Smooth muscle cell (in vitro differentiated cells): Measurements from ENCODE around the gene TEF. TPM values are rescaled to one million over a fixed set of nuclear protein-coding genes. Genes with fewer than 3 reads are reported as not detected.

Source experiments
- DNase-seq: peaks from one replicate; lab custom pipeline; 2025; ENCODE audit not compliant: unreplicated experiment; lab: John Stamatoyannopoulos, UW
- H2AFZ ChIP-seq: fragments of 200-600 bp; sonication (generic); 2 replicates; pipeline ENCODE4 v1.6.0; 2016; ENCODE audit warnings: antibody characterized with exemption, low read depth, mild to moderate bottlenecking
- H3F3A ChIP-seq: fragments of 200-600 bp; sonication (generic); 2 replicates; pipeline ENCODE4 v1.6.0; 2017; ENCODE audit warnings: antibody characterized with exemption, low read depth
- H3K27ac ChIP-seq: fragments of 200-600 bp; sonication (generic); 2 replicates; pipeline ENCODE4 v1.5.1; 2016; ENCODE audit warnings: low read depth, mild to moderate bottlenecking
- H3K27me3 ChIP-seq: fragments of 200-600 bp; sonication (generic); 2 replicates; pipeline ENCODE4 v1.6.1; 2016; ENCODE audit warnings: low read depth, mild to moderate bottlenecking
- H3K36me3 ChIP-seq: fragments of 200-600 bp; sonication (generic); 2 replicates; pipeline ENCODE4 v1.5.1; 2016; ENCODE audit warnings: low read depth
- H3K4me1 ChIP-seq: fragments of 200-600 bp; sonication (generic); 2 replicates; pipeline ENCODE4 v1.5.1; 2016; ENCODE audit warnings: low read depth
- H3K4me2 ChIP-seq: fragments of 200-600 bp; sonication (generic); 2 replicates; pipeline ENCODE4 v1.6.0; 2016; ENCODE audit warnings: mild to moderate bottlenecking
- H3K4me3 ChIP-seq: fragments of 200-600 bp; sonication (generic); 2 replicates; pipeline ENCODE4 v1.5.1; 2016; ENCODE audit warnings: mild to moderate bottlenecking
- H3K79me2 ChIP-seq: fragments of 200-600 bp; sonication (generic); 2 replicates; pipeline ENCODE4 v1.6.0; 2016; ENCODE audit warnings: low read depth, mild to moderate bottlenecking
- H3K9ac ChIP-seq: fragments of 200-600 bp; sonication (generic); 2 replicates; pipeline ENCODE4 v1.6.0; 2016; ENCODE audit warnings: low read depth
- H3K9me3 ChIP-seq: fragments of 200-600 bp; sonication (generic); replicated peaks from 2 replicates; pipeline ENCODE4 v1.5.1; 2016; ENCODE audit warnings: low read depth
- H4K20me1 ChIP-seq: fragments of 200-600 bp; sonication (generic); 2 replicates; pipeline ENCODE4 v1.6.0; 2016; ENCODE audit warnings: low read depth
- CTCF ChIP-seq: fragments of 200-600 bp; sonication (generic); IDR thresholded peaks from 2 replicates; pipeline ENCODE4 v1.5.1; 2017; ENCODE audit warnings: borderline replicate concordance, mild to moderate bottlenecking, antibody characterized with exemption; ENCODE audit not compliant: insufficient read depth, poor library complexity, severe bottlenecking
- WGBS: methylation state at CpG from one replicate; pipeline ENCODE4 v1.1.7; 2016; ENCODE audit warnings: low lambda C conversion rate; 5-methylcytosine and 5-hydroxymethylcytosine counted together
- polyA plus RNA-seq: library from polyadenylated mRNA; unstranded; fragments of >200 nt; fragmentation: Nextera tagmentation; extraction: Ambion mirVana; gene quantifications from 2 replicates; pipeline ENCODE4 v1.2.1, GENCODE V29; 2016
- total RNA-seq: library from RNA; depleted of rRNA; stranded (reverse); fragments of >200 nt; gene quantifications from 2 replicates; pipeline ENCODE4 v1.2.3, GENCODE V29; 2014

The TEF gene
- total and polyA plus RNA-seq, 2 experiments from 2014 or later: 6.4 to 7.6 TPM

- Histone ChIP-seq H3K9ac (no peak overlapping the region), H3K4me1 (no peaks in the 10 kb centered on the region), H3K4me2 (no peak overlapping the region), H3K9me3 (no peaks in the 10 kb centered on the region), H3K27ac (no peak overlapping the region), H3K79me2 (no peaks in the 10 kb centered on the region), H2AFZ (no peak overlapping the region), H3F3A (no peaks in the 10 kb centered on the region), H3K4me3 (no peak overlapping the region), H3K27me3 (no peaks in the 10 kb centered on the region), H3K36me3 (no peaks in the 10 kb centered on the region), H4K20me1 (no peaks in the 10 kb centered on the region)
- WGBS: 96% methylated on average over 10 of the region's 10 CpGs
- TF ChIP-seq CTCF: no peak
- DNase-seq: no peak
Measured at GRCh38 chr22:41353862-41354575, 27.7 kb upstream of the TEF start.

- Histone ChIP-seq H3K4me2 (no peak overlapping the region), H3F3A (no peaks in the 10 kb centered on the region), H3K27ac (no peak overlapping the region), H2AFZ (no peak overlapping the region), H3K9ac (no peak overlapping the region), H3K4me3 (no peak overlapping the region), H3K79me2 (no peaks in the 10 kb centered on the region), H4K20me1 (no peaks in the 10 kb centered on the region), H3K27me3 (no peaks in the 10 kb centered on the region), H3K4me1 (peaks cover 5% of the 10 kb centered on the region), H3K36me3 (no peaks in the 10 kb centered on the region), H3K9me3 (no peaks in the 10 kb centered on the region)
- TF ChIP-seq CTCF: no peak
- no peak for DNase-seq
- WGBS: 96% methylated on average over 10 of the region's 10 CpGs
Measured at GRCh38 chr22:41354979-41355378, 26.8 kb upstream of the TEF start.

GRCh38 chr22:41355895-41356294 lies 25.8 kb upstream of the TEF start:
- H3K36me3 ChIP-seq: no peaks in the 10 kb centered on the region

More at GRCh38 chr22:41355895-41356294, 25.8 kb upstream of the TEF start:
- Histone ChIP-seq H3K9me3 (no peaks in the 10 kb centered on the region), H3K27ac (no peak overlapping the region), H4K20me1 (no peaks in the 10 kb centered on the region), H3K79me2 (no peaks in the 10 kb centered on the region), H3K9ac (no peak overlapping the region), H3K4me1 (peaks cover 8% of the 10 kb centered on the region), H2AFZ (no peak overlapping the region), H3K4me3 (no peak overlapping the region), H3F3A (no peaks in the 10 kb centered on the region), H3K4me2 (no peak overlapping the region), H3K27me3 (no peaks in the 10 kb centered on the region)
- DNase-seq: no peak
- WGBS: 96% methylated on average over 17 of the region's 17 CpGs
- no peak for TF ChIP-seq CTCF
